MCF 10A (cell line): ENCODE data around the gene SNAI1. TPM values are rescaled to one million over a fixed set of nuclear protein-coding genes. Genes with fewer than 3 reads are reported as not detected.

Experiments
- Bru-seq: library from RNA; stranded (reverse); fragments of 400-500 nt; gene quantifications from one replicate; lab custom pipeline; 2021; lab: Mats Ljungman, UMichigan
- BruChase-seq, 2 experiments: library from RNA; stranded (reverse); fragments of 400-500 nt; gene quantifications; one replicate each; lab custom pipeline; 2021; lab: Mats Ljungman, UMichigan
- BruUV-seq: library from RNA; stranded (reverse); fragments of 400-500 nt; replicated peaks from 2 replicates; lab custom pipeline; 2021; lab: Mats Ljungman, UMichigan
- CTCF ChIA-PET: fragments of 300-600 bp; sonication (Branson Sonifier 250); formaldehyde crosslinking; extraction: SDS; loops from one replicate; lab custom pipeline; 2021; ENCODE audit warnings: antibody characterized with exemption, inconsistent platforms; lab: Yijun Ruan, JAX
- POLR2A ChIA-PET: fragments of 300-600, 350-650 bp; sonication (Branson Sonifier 250); formaldehyde crosslinking; extraction: SDS; loops from one replicate; lab custom pipeline; 2020; ENCODE audit warnings: antibody characterized with exemption, inconsistent platforms; lab: Yijun Ruan, JAX
- DNase-seq: peaks from one replicate; pipeline ENCODE4 v3.0.0-alpha.2; 2018; ENCODE audit not compliant: unreplicated experiment
- H3K27ac Mint-ChIP-seq: one replicate; pipeline ENCODE4 v1.8.0; 2022; ENCODE audit warnings: mild to moderate bottlenecking, low read depth, mixed read lengths; ENCODE audit not compliant: unreplicated experiment
- H3K27me3 Mint-ChIP-seq: one replicate; pipeline ENCODE4 v1.8.0; 2022; ENCODE audit warnings: mixed read lengths; ENCODE audit not compliant: insufficient read depth, unreplicated experiment
- H3K36me3 Mint-ChIP-seq: one replicate; pipeline ENCODE4 v1.8.0; 2022; ENCODE audit warnings: mild to moderate bottlenecking, moderate library complexity, mixed read lengths; ENCODE audit not compliant: insufficient read depth, unreplicated experiment
- H3K4me1 Mint-ChIP-seq: one replicate; pipeline ENCODE4 v1.8.0; 2022; ENCODE audit warnings: mixed read lengths; ENCODE audit not compliant: insufficient read depth, unreplicated experiment
- H3K4me3 Mint-ChIP-seq: one replicate; pipeline ENCODE4 v1.8.0; 2022; ENCODE audit warnings: mild to moderate bottlenecking, moderate library complexity, mixed read lengths; ENCODE audit not compliant: unreplicated experiment
- H3K9me3 Mint-ChIP-seq: one replicate; pipeline ENCODE4 v1.8.0; 2022; ENCODE audit warnings: mixed read lengths; ENCODE audit not compliant: unreplicated experiment
- CTCF ChIP-seq: fragments of 200-600 bp; IDR thresholded peaks from one replicate; pipeline ENCODE4 v1.8.0; 2022; ENCODE audit warnings: antibody characterized with exemption, mild to moderate bottlenecking; ENCODE audit not compliant: unreplicated experiment
- intact Hi-C: fragments of 100-400 bp; cut with micrococcal nuclease; formaldehyde crosslinking; loops from 2 replicates; pipeline ENCODE4 v1.14.1; 2022
- long read RNA-seq: library from polyadenylated mRNA; stranded (forward); transcript quantifications from one replicate; pipeline ENCODE4 v2.0.0, GENCODE V29; 2022
- total RNA-seq: library from RNA; stranded (reverse); gene quantifications from 2 replicates; pipeline ENCODE4 v1.2.3, GENCODE V29; 2022

Gene SNAI1
- total RNA-seq (0.17 and 0.23 TPM in 2 replicates), Bru-seq, nascent RNA (percentile 24 among the genes with signal in this experiment), BruChase-seq, experiment 1, labeled RNA remaining after a 6-hour chase (percentile 20 among the genes with signal in this experiment), BruChase-seq, experiment 2, labeled RNA remaining after a 2-hour chase (percentile 17 among the genes with signal in this experiment)
- long read RNA-seq, partial matches to known transcripts, result 0 of 1 reads
- long read RNA-seq, other reads (novel, unspliced or antisense), result 0 of 1 reads

GRCh38 chr20:49982346-49983122 is at the start of gene SNAI1:
SNAI1 (plus strand) TSS chr20:49982980; CDS start chr20:49983060, 80 bp downstream.
- DNase-seq, result peak; percentile 86
- ChIA-PET POLR2A (interaction anchor here (1.2 to 2.1 kb wide), 2 partner anchors 87 to 89 kb away, joined by 3 to 9 read pairs; no protein-coding TSS in a partner anchor), CTCF (interaction anchor here (0.5 to 14.3 kb wide), 13 partner anchors 14 to 236 kb away, joined by 3 to 582 read pairs (median 5); no protein-coding TSS in a partner anchor)
- TF ChIP-seq CTCF, result peak; percentile 65
- intact Hi-C loops, result loop anchor here (1.0 to 2.0 kb wide), 3 partner anchors 52 to 103 kb away; no protein-coding TSS in a partner anchor
- peaks cover 19% of the 10 kb centered on the region for H3K27me3 Mint-ChIP-seq
- no peaks in the 10 kb centered on the region for H3K36me3 Mint-ChIP-seq
- no peaks in the 10 kb centered on the region for H3K9me3 Mint-ChIP-seq
- peak within 1 kb of the TSS; percentile 55 for H3K4me3 Mint-ChIP-seq
- H3K27ac Mint-ChIP-seq, result peak within 1 kb of the TSS; percentile 75
- H3K4me1 Mint-ChIP-seq, result peaks cover 6% of the 10 kb centered on the region
- BruUV-seq, result no TSS peak

DNA sequence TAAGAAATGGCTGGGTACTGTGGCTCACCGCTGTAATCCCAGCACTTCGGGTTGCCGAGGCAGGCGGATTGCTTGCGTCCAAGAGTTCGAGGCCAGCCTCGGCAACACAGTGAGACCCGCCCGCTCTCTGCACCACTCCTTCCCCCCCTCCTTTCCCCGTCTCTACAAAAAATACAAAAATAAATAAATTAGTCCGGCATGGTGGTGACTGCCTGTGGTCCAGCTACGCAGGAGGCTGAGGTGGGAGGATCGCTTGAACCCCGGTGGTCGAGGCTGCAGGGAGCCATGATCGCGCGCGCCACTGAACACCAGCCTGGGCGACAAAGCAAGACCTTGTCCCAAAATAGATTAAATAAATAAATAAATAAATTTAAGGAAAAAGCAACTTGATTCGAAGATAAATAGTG is 47.0 kb upstream of the SNAI1 start:
- CTCF ChIA-PET, result interaction anchor here (0.6 to 3.4 kb wide), 5 partner anchors 19 to 396 kb away, joined by 3 to 23 read pairs (median 5); no protein-coding TSS in a partner anchor
- Mint-ChIP-seq H3K36me3 (peaks cover 17% of the 10 kb centered on the region), H3K9me3 (no peaks in the 10 kb centered on the region), H3K27ac (no peak overlapping the region), H3K4me1 (peaks cover 23% of the 10 kb centered on the region), H3K27me3 (no peaks in the 10 kb centered on the region), H3K4me3 (peak overlapping the region; percentile 85)
- BruUV-seq, result no TSS peak
- intact Hi-C loops, result no loop called here
- POLR2A ChIA-PET, result interaction anchor here (0.7 to 6.0 kb wide), 14 partner anchors 9 to 1303 kb away, joined by 3 to 146 read pairs (median 4); partner anchors contain the start of genes SLC9A8, SPATA2 and UBE2V1
- no peak for TF ChIP-seq CTCF
- no peak for DNase-seq

- POLR2A ChIA-PET, result interaction anchor here (0.5 to 6.0 kb wide), 27 partner anchors 10 to 1302 kb away, joined by 3 to 146 read pairs (median 4); partner anchors contain the start of genes SLC9A8, SPATA2, UBE2V1 and ZNFX1
- peak; percentile 90 for DNase-seq
- H3K9me3 Mint-ChIP-seq, result no peaks in the 10 kb centered on the region
- no TSS peak for BruUV-seq
- H3K27ac Mint-ChIP-seq, result peak within 1 kb of the TSS; percentile 69
- intact Hi-C loops, result no loop called here
- H3K4me1 Mint-ChIP-seq, result peaks cover 23% of the 10 kb centered on the region
- peak within 1 kb of the TSS; percentile 85 for H3K4me3 Mint-ChIP-seq
- CTCF ChIA-PET, result interaction anchor here (0.6 to 3.4 kb wide), 4 partner anchors 20 to 233 kb away, joined by 3 to 23 read pairs (median 8); no protein-coding TSS in a partner anchor
- peaks cover 24% of the 10 kb centered on the region for H3K36me3 Mint-ChIP-seq
- no peak for TF ChIP-seq CTCF
- H3K27me3 Mint-ChIP-seq, result no peaks in the 10 kb centered on the region
Measured at GRCh38 chr20:49936153-49937026, 46.4 kb upstream of the SNAI1 start, which contains the start of gene RNF114. RNF114 (plus strand) TSS chr20:49936397; CDS start chr20:49936413, 16 bp downstream.
